SW 1271 (cell line): ENCODE results near the gene ZNF93.
"Not testable (repeated sequence)": the region's sequence is repeated elsewhere in the genome, so short reads cannot be mapped to it uniquely, and the experiment has no call there.

Experiments used
- DNase-seq, 2 experiments: peaks; one replicate each; lab custom pipeline; 2025; lab: John Stamatoyannopoulos, UW

ZNF93 gene

DNA sequence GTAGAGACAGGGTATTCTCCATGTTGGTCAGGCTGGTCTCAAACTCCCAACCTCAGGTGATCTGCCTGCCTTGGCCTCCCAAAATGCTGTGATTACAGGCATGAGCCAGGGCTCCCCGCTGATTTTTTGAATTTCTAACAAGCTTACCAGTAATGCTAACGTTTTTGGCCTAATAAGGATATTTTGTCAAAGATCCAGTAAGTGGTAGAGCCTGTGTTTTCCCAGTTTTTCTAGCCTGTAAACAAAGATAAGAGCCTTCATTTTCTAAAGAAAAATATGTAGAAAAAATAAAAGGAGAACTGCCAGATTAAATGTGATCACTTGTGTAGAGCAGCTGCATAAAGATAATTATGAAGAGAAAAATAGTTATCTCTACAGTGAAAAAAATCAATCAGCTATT, 37.7 kb downstream of the ZNF93 start:
- DNase-seq = no peak

DNA sequence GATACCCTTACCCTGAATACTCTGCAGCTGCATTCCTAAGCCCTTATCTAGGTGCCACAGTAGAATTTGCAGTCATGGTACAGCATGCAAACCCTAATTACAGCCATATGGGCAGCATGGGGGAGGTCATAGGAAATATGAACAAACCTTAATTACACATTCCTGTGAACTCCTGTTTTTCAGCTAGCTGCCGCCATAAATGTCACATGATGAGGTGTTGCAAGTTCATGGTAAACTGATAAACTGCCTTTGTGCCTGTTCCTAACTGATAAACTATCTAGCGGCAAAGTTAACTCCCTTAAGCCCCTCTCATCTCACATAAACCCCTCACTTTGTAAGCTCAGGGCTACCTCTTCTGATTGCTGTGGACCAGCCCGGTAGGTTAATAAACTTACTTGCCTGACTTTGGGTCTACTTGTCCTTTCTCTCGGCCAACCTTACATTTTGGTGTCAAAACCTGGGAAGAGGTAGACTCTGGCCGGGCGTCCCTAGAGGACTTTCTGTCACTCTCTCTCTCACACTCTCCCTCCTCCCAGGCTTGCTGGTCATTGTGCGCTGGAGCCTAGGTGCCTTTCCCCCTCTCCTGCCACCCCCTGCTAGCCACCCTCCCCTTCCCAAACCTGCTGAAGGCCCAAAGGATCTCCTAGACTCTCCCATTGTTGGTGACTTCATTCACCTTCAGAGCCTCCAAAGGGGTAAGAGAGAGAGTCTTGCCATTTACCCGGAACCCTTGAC, 43.3 kb downstream of the ZNF93 start:
- no peak for DNase-seq

DNA sequence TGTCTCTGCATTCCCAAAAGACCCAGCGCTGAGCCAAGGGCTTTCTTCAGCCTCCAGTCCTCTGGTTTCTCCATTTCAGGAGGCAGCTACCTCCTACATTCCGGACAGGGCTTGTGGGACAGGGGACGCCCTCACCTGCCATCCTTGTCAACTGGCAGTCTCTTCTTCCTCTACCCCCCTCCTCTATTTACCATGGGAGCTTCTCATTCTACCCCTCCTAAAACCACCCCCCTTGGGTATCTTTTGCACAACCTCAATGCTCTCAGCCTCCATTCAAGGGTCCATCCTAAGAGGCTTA, 43.8 kb downstream of the ZNF93 start:
- DNase-seq = no peak

DNA sequence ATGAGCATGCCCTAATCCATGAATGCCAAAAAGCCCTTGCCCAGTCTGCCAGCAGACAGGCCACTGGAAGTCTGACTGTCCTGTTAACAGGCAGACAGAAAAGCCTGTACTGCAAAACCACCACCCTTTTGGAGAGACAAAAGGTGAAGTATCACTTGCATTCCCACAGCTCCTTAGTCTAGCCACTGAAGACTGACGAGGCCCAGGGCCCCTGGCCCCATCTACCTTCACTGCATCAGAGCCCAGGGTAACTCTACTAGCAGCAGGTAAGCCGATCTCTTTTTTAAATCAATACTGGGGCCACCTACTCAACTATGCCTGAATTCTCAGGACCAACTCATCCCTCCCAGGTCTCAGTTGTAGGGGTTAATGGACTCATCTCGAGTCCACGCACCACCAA, 45.5 kb downstream of the ZNF93 start:
- DNase-seq = no peak

- DNase-seq = no peak
Measured at GRCh38 chr19:19948800-19949199, 48.1 kb downstream of the ZNF93 start.

GRCh38 chr19:19955208-19955607, 54.5 kb downstream of the ZNF93 start:
- no peak for DNase-seq

- DNase-seq = no peak
Measured at GRCh38 chr19:19956434-19957075, 55.8 kb downstream of the ZNF93 start.

DNA sequence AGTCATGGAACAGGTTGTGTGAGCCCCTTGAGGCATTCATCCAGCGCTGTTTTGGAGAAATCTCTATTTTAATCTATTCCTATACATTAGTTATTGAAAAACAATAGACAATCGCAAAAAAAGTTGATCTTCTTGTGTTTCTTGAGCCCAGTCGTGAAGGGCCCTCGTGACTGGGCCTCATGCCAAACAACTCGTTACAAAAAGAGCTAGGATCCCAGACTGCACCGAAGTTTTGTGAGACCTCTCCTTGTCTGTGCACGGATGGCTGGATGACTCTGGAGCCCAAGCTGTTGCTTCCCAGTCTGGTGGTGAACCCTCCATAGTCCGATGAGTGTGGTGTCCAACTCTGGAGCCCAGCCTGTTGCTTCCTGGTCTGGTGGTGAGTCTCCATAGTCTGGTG, 57.0 kb downstream of the ZNF93 start:
- not testable (repeated sequence) for DNase-seq

- not testable (repeated sequence) for DNase-seq
Measured at GRCh38 chr19:19959151-19959799, 58.5 kb downstream of the ZNF93 start.

DNA sequence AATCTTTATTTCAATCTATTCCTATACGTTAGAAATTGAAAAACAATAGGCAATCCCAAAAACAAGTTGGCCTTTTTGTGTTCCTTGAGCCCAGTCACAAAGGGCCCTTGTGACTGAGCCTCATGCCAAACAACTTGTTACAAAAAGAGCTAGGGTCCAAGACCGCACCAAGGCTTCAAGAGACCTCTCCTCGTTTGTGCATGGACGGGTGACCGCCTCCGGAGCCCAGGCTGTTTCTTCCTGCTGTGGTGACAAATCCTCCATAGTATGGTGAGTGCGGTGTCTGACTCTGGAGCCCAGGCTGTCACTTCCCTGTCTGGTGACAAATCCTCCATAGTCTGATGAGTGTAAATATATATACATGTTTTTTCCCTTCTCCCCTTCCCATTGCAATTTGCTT, 63.7 kb downstream of the ZNF93 start:
- no peak for DNase-seq

GRCh38 chr19:19966126-19966525, 65.4 kb downstream of the ZNF93 start:
- DNase-seq = not testable (repeated sequence)

- no peak for DNase-seq
Measured at GRCh38 chr19:19966862-19967261, 66.1 kb downstream of the ZNF93 start.
